ENCODE results near the gene KRTAP5-1. TPM values are rescaled to one million over a fixed set of nuclear protein-coding genes. Genes with fewer than 3 reads are reported as not detected.

KRTAP5-1 gene
- total RNA-seq, 2 donors from 2014 or later = not detected

- DNase-seq (ENCODE audit: low spot score) = no peak
- intact Hi-C loops (cut with DNase I) = loop anchor here in 1 of 2 donors (10.0 kb wide), 1 partner anchor 841 kb away; no protein-coding TSS in a partner anchor
These were observed 31.1 kb downstream of the KRTAP5-1 start for GRCh38 chr11:1553808-1554594.

DNA sequence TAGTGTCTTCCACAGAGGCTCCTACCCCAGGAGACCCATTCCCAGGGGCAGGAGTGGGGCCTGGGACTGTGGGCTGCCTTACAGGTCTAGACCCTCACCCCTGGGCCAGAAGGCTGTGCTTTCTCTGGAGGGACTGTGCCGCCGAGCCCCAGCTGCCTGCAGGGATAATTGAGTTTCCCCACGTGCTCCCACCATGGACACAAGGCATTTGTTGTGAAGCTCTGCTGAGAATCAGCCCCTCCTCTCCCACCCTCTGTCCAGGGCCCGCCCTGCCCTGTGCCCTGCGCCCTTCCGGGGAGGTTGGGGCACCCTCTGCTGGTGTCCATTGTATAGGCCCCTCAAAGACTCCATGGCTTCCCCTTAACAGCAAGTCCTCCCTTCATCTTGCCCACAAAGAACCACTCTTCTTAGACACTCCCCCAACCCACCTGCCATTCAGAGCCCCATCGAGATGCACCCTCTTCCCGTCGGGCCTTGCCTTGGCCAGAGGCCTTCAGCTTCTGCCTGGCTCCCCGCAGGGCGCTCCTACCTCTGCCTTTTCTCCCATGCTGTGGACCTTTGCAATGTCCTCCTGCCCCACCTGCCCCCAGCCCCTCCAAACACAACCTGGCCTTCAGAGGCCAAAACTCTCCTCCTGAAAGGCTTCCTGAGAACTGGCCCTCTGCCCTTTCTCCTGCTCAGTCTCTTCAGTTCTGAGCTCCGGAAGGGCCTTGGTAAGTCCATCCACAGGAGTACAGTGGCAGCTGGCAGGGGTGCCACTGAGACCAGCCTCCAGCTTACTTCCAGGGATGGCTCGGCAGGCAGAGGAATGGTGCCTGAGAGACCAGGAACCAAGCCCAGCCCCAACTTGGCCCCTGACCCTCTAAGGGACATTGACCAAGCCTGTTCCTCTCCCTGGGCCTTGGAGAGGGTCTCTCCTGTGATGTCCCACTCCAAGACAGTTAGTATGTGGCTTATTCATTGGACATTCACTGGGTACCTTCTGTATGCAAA, 35.4 kb downstream of the KRTAP5-1 start:
- intact Hi-C loops (cut with DNase I) = loop anchor here in 1 of 2 donors (10.0 kb wide), 1 partner anchor 845 kb away; no protein-coding TSS in a partner anchor
- DNase-seq (ENCODE audit: low spot score) = no peak

GRCh38 chr11:1548221-1549070, 36.6 kb downstream of the KRTAP5-1 start:
- no peak for DNase-seq (ENCODE audit: low spot score)
- intact Hi-C loops (cut with DNase I) = no loop called here

DNA sequence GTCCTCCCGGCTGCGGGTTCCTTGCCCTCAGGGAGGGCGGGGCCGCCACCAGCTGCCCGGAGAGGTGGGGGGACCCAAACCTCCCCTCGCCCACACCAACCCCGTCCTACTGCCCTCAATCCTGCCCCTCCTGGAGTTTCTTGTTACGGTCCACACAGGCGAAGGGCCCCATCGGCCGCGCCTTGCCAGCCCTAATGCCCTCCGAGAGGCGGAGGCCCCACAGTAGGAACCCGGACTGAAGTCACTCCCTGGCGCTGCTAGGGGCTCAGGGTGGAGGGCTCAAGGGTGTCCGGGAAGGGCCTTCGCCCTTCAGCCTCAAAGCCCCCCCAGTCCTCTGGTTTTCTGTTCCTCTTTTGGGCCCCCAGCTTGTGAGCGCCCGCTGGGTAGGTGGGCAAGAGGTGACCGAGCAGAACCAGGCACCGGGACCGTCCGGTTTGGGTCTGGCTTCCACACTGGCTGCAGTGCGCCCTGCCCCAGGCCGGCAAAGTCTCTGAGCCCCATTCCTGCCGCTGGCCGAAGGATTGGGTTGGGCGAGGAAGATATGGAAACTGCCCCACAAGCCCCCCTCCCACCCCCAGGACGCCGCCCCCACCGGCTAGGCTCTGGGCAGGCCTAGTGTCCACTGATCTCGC, 37.5 kb downstream of the KRTAP5-1 start:
- no peak for DNase-seq (ENCODE audit: low spot score)
- intact Hi-C loops (cut with DNase I) = loop anchor here in 1 of 2 donors (2.0 kb wide), 1 partner anchor 25 kb away; the partner anchor contains the start of gene DUSP8

- DNase-seq (ENCODE audit: low spot score) = no peak
- intact Hi-C loops (cut with DNase I) = loop anchor here in 1 of 2 donors (2.0 kb wide), 1 partner anchor 26 kb away; the partner anchor contains the start of gene DUSP8
These were observed 38.3 kb downstream of the KRTAP5-1 start for GRCh38 chr11:1546536-1547466.

GRCh38 chr11:1546077-1546535, 39.0 kb downstream of the KRTAP5-1 start:
- DNase-seq (ENCODE audit: low spot score) = no peak
- intact Hi-C loops (cut with DNase I) = loop anchor here in 1 of 2 donors (2.0 kb wide), 1 partner anchor 27 kb away; the partner anchor contains the start of gene DUSP8

- no peak for DNase-seq (ENCODE audit: low spot score)
- intact Hi-C loops (cut with DNase I) = loop anchor here in 1 of 2 donors (1.0 kb wide), 1 partner anchor 32 kb away; no protein-coding TSS in a partner anchor
These were observed 39.7 kb downstream of the KRTAP5-1 start for GRCh38 chr11:1545432-1545831.

GRCh38 chr11:1544536-1544935, 40.5 kb downstream of the KRTAP5-1 start:
- DNase-seq (ENCODE audit: low spot score) = no peak
- intact Hi-C loops (cut with DNase I) = no loop called here

GRCh38 chr11:1543606-1544263, 41.3 kb downstream of the KRTAP5-1 start:
- DNase-seq (ENCODE audit: low spot score) = no peak
- intact Hi-C loops (cut with DNase I) = no loop called here

- DNase-seq (ENCODE audit: low spot score) = no peak
- intact Hi-C loops (cut with DNase I) = no loop called here
These were observed 42.8 kb downstream of the KRTAP5-1 start for GRCh38 chr11:1542267-1542666.

DNA sequence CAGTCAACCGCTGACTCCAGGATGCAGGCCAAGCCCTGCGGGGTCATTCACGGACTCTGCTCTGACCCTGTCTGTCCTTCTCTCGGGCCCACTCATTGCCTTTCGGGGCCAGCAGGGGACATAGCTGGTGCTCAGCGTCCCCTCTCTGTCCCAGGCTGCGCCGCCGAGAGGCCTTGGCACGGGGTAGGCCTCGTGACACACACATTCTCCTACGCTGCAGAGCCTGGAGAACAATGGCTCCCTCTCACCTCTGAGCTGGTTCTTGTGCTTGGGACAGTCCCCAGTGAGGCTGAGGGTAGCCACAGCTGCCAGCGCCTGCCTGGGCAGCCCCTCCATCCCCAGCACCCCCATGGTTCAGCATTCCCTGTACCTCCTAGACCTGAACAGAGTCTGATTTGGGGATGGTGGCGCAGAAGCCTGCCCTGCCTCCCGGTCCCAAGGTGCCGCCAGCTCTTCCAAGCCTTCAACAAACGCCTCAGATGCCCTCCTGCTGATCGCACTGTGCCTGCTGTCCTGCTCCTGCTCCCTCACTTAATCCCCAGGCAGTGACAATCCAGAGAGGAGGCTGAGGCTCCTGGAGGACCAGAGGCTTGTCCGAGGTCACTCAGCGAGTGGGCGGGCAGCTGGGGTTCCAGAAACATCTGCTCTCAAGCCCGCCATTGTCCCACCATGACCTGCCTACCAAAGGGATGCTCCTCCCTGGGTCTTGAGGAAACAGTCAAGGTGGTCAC, 43.4 kb downstream of the KRTAP5-1 start:
- no peak for DNase-seq (ENCODE audit: low spot score)
- intact Hi-C loops (cut with DNase I) = no loop called here

GRCh38 chr11:1540074-1540473, 45.0 kb downstream of the KRTAP5-1 start:
- intact Hi-C loops (cut with DNase I) = no loop called here
- DNase-seq (ENCODE audit: low spot score) = no peak

GRCh38 chr11:1538153-1538552, 46.9 kb downstream of the KRTAP5-1 start:
- DNase-seq (ENCODE audit: low spot score) = no peak
- intact Hi-C loops (cut with DNase I) = no loop called here

GRCh38 chr11:1536065-1536843, 48.8 kb downstream of the KRTAP5-1 start:
- DNase-seq (ENCODE audit: low spot score) = no peak
- intact Hi-C loops (cut with DNase I) = no loop called here

GRCh38 chr11:1534682-1535081, 50.4 kb downstream of the KRTAP5-1 start:
- DNase-seq (ENCODE audit: low spot score) = no peak
- intact Hi-C loops (cut with DNase I) = no loop called here

All from posterior vena cava (tissue), 2 donors.